WTC11 (cell line): ENCODE measurements around the gene ZNF235. TPM values are rescaled to one million over a fixed set of nuclear protein-coding genes. Genes with fewer than 3 reads are reported as not detected.
"Not testable (repeated sequence)": the region's sequence is repeated elsewhere in the genome, so short reads cannot be mapped to it uniquely, and the experiment has no call there.

ENCODE experiments used
- ATAC-seq: fragments of 200-7000 bp; cut with Tn5 transposase; 2 replicates; pipeline ENCODE4 v1.10.0; 2021; ENCODE audit warnings: mild to moderate bottlenecking, moderate library complexity
- CTCF ChIA-PET: fragments of 300-600 bp; sonication (Branson Sonifier 250); formaldehyde crosslinking; loops from one replicate; lab custom pipeline; 2021; ENCODE audit warnings: antibody characterized with exemption; lab: Charles Lee
- POLR2A ChIA-PET: fragments of 350-600 bp; sonication (Branson Sonifier 250); formaldehyde crosslinking; loops from one replicate; lab custom pipeline; 2021; ENCODE audit warnings: antibody characterized with exemption; lab: Charles Lee
- DNase-seq: peaks from one replicate; pipeline ENCODE4 v3.0.0; 2021; ENCODE audit warnings: low spot score
- H3K27ac Mint-ChIP-seq: 2 replicates; pipeline ENCODE4 v1.8.0; 2021; ENCODE audit warnings: mixed read lengths
- H3K27me3 Mint-ChIP-seq: 2 replicates; pipeline ENCODE4 v1.8.0; 2021; ENCODE audit warnings: low read depth, mild to moderate bottlenecking, moderate library complexity, mixed read lengths
- H3K36me3 Mint-ChIP-seq: 2 replicates; pipeline ENCODE4 v1.8.0; 2021; ENCODE audit warnings: mixed read lengths
- H3K4me1 Mint-ChIP-seq: 2 replicates; pipeline ENCODE4 v1.8.0; 2022; ENCODE audit warnings: mixed read lengths
- H3K4me3 Mint-ChIP-seq: 2 replicates; pipeline ENCODE4 v1.8.0; 2021; ENCODE audit warnings: mild to moderate bottlenecking, moderate library complexity, mixed read lengths
- H3K9me3 Mint-ChIP-seq: 2 replicates; pipeline ENCODE4 v1.8.0; 2021; ENCODE audit warnings: mixed read lengths
- AFF4 ChIP-seq: sonication (generic); formaldehyde crosslinking; IDR thresholded peaks from 2 replicates; pipeline ENCODE4 v1.8.1; 2023; ENCODE audit warnings: mild to moderate bottlenecking, missing genetic modification reagents, borderline replicate concordance
- CREM ChIP-seq: sonication (generic); formaldehyde crosslinking; IDR thresholded peaks from 2 replicates; pipeline ENCODE4 v1.8.1; 2022; ENCODE audit warnings: mild to moderate bottlenecking, missing genetic modification reagents, moderate library complexity
- E2F1 ChIP-seq: sonication (generic); formaldehyde crosslinking; IDR thresholded peaks from 2 replicates; pipeline ENCODE4 v1.8.0; 2022; ENCODE audit warnings: mild to moderate bottlenecking, missing genetic modification reagents
- E2F5 ChIP-seq: sonication (generic); formaldehyde crosslinking; IDR thresholded peaks from 2 replicates; pipeline ENCODE4 v1.8.1; 2022; ENCODE audit warnings: mild to moderate bottlenecking, moderate library complexity, missing genetic modification reagents
- ELF4 ChIP-seq: sonication (generic); formaldehyde crosslinking; IDR thresholded peaks from 2 replicates; pipeline ENCODE4 v1.8.1; 2022; ENCODE audit warnings: low read depth, mild to moderate bottlenecking, moderate library complexity, missing genetic modification reagents
- FOXP4 ChIP-seq: sonication (generic); formaldehyde crosslinking; IDR thresholded peaks from 2 replicates; pipeline ENCODE4 v1.8.0; 2022; ENCODE audit warnings: mild to moderate bottlenecking, missing genetic modification reagents
- GABPB1 ChIP-seq: sonication (generic); formaldehyde crosslinking; IDR thresholded peaks from 2 replicates; pipeline ENCODE4 v1.8.1; 2023; ENCODE audit warnings: mild to moderate bottlenecking, missing genetic modification reagents
- JAZF1 ChIP-seq: fragments of 250-450 bp; sonication (Bioruptor Pico); IDR thresholded peaks from 2 replicates; pipeline ENCODE4 v1.9.0; 2021; ENCODE audit warnings: moderate library complexity, mild to moderate bottlenecking, inconsistent platforms
- TEAD4 ChIP-seq: sonication (generic); formaldehyde crosslinking; IDR thresholded peaks from 2 replicates; pipeline ENCODE4 v1.8.0; 2022; ENCODE audit warnings: mild to moderate bottlenecking, missing genetic modification reagents
- ZBTB21 ChIP-seq: sonication (generic); formaldehyde crosslinking; IDR thresholded peaks from 2 replicates; pipeline ENCODE4 v1.8.1; 2023; ENCODE audit warnings: mild to moderate bottlenecking, missing genetic modification reagents, borderline replicate concordance
- ZNF121 ChIP-seq: sonication (generic); formaldehyde crosslinking; IDR thresholded peaks from 2 replicates; pipeline ENCODE4 v1.8.0; 2023; ENCODE audit warnings: missing genetic modification reagents
- ZNF138 ChIP-seq: sonication (generic); formaldehyde crosslinking; conservative IDR thresholded peaks from 2 replicates; pipeline ENCODE4 v1.8.1; 2022; ENCODE audit warnings: mild to moderate bottlenecking, moderate library complexity, missing genetic modification reagents
- ZNF416 ChIP-seq: fragments of 250-450 bp; sonication (Bioruptor Pico); IDR thresholded peaks from 2 replicates; pipeline ENCODE4 v1.9.0; 2021; ENCODE audit warnings: mild to moderate bottlenecking, inconsistent platforms
- total RNA-seq: library from RNA; stranded (reverse); gene quantifications from 3 replicates; pipeline ENCODE4 v1.2.3, GENCODE V29; 2021
- TF ChIP-seq, protein P1 (sequence below): sonication (generic); formaldehyde crosslinking; IDR thresholded peaks from 2 replicates; pipeline ENCODE4 v1.8.0; 2022; ENCODE audit warnings: missing genetic modification reagents

ZNF235 gene
- total RNA-seq, 1 experiment from 2014 or later, result 3.9 TPM

GRCh38 chr19:44344255-44344654, 39.4 kb upstream of the ZNF235 start (continued):
- no peak for TF ChIP-seq ZNF138
- no peak for TF ChIP-seq ELF4 (CRISPR knock-in tag)
- TF ChIP-seq CREM (CRISPR knock-in tag), result no peak
- no peak for TF ChIP-seq GABPB1 (CRISPR knock-in tag)
- TF ChIP-seq E2F5 (CRISPR knock-in tag), result no peak
- no peak for TF ChIP-seq ZNF121
- no peak for TF ChIP-seq AFF4 (CRISPR knock-in tag)
- no peak for TF ChIP-seq JAZF1
- TF ChIP-seq ZBTB21 (CRISPR knock-in tag), result no peak
- TF ChIP-seq, protein P1, sequence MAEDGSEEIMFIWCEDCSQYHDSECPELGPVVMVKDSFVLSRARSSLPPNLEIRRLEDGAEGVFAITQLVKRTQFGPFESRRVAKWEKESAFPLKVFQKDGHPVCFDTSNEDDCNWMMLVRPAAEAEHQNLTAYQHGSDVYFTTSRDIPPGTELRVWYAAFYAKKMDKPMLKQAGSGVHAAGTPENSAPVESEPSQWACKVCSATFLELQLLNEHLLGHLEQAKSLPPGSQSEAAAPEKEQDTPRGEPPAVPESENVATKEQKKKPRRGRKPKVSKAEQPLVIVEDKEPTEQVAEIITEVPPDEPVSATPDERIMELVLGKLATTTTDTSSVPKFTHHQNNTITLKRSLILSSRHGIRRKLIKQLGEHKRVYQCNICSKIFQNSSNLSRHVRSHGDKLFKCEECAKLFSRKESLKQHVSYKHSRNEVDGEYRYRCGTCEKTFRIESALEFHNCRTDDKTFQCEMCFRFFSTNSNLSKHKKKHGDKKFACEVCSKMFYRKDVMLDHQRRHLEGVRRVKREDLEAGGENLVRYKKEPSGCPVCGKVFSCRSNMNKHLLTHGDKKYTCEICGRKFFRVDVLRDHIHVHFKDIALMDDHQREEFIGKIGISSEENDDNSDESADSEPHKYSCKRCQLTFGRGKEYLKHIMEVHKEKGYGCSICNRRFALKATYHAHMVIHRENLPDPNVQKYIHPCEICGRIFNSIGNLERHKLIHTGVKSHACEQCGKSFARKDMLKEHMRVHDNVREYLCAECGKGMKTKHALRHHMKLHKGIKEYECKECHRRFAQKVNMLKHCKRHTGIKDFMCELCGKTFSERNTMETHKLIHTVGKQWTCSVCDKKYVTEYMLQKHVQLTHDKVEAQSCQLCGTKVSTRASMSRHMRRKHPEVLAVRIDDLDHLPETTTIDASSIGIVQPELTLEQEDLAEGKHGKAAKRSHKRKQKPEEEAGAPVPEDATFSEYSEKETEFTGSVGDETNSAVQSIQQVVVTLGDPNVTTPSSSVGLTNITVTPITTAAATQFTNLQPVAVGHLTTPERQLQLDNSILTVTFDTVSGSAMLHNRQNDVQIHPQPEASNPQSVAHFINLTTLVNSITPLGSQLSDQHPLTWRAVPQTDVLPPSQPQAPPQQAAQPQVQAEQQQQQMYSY (CRISPR knock-in tag), result no peak
- TF ChIP-seq TEAD4, result no peak
- TF ChIP-seq E2F1, result no peak

GRCh38 chr19:44341794-44342193, 37.0 kb upstream of the ZNF235 start:
- Mint-ChIP-seq H3K36me3 (peaks cover 67% of the 10 kb centered on the region), H3K27me3 (no peaks in the 10 kb centered on the region), H3K27ac (no peak overlapping the region), H3K9me3 (peaks cover 80% of the 10 kb centered on the region), H3K4me1 (no peaks in the 10 kb centered on the region), H3K4me3 (no peak overlapping the region)
- ATAC-seq (no peak), DNase-seq (no peak)
- ChIA-PET POLR2A (no interaction called here), CTCF (no interaction called here)
- TF ChIP-seq ZNF416 (CRISPR knock-in tag) (no peak), FOXP4 (no peak)

GRCh38 chr19:44334639-44335038, 29.8 kb upstream of the ZNF235 start:
- H3K27ac Mint-ChIP-seq, POLR2A ChIA-PET, DNase-seq, H3K4me1 Mint-ChIP-seq, H3K4me3 Mint-ChIP-seq, ATAC-seq, H3K27me3 Mint-ChIP-seq, CTCF ChIA-PET: not testable (repeated sequence)
- H3K36me3 Mint-ChIP-seq, result peaks cover 95% of the 10 kb centered on the region
- peaks cover 90% of the 10 kb centered on the region for H3K9me3 Mint-ChIP-seq
